ENCODE data around the gene ABCF2. TPM values are rescaled to one million over a fixed set of nuclear protein-coding genes. Genes with fewer than 3 reads are reported as not detected.
A peak's percentile ranks its signal among the peaks of the same experiment; 100 is the strongest.

ABCF2 gene
- total and polyA plus RNA-seq, 10 of the 15 experiments (the other 5 are each of a cell fraction or from before 2014, with no cell fraction given), result 29.3 to 76.3 (median 57.1) TPM

DNA sequence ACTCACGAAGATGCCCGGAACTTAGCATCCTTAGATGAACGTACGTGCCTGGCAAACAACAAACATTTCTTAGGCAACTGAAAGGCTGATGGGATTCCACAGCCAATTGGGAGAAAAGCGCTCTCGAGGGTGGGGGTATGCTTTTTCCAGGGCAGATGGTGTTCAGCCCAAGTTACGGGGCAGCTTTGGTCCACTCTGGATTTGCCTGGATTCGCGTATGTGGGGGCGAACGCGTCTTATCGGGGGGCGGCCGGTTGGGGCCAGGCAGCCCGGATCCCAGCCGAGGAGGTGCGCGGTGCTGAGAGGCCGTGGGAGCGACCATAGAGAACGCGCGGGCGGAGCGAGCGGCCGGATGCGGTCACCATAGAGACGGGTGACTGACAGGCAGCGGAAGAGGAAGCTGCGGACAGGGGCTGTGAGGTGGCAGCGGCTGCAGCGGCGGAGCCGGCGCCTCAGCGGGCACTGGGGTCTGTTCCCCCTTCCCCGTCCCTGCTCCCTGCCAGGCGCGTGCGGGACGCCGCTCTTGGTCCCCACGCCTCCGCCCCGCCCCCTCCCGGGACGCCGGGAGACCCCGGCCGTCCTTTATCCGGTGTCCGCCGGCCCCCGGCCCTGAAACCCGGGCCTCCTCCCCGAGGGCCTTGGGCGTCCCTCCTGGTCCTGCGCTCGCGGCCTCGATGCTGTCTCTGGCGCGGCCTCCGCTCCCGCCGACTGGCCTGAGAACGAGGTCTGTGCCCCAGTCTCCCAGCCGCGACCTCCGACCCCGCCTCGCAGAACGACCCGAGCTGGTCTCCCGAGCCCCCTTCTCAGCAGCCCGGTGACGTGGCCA lies 5.3 kb upstream of the ABCF2 start, which contains the start of gene CHPF2 (continued):
- TF ChIP-seq NKRF (conservative IDR thresholded peaks at IDR 0.05), result peak; percentile 48; the same call in 1 of the 2 replicates
- TF ChIP-seq TCF12 (IDR thresholded peaks at IDR 0.05; ENCODE audit: low read depth, low read length), result peak; percentile 48; the same call in 1 of the 2 replicates
- peak; percentile 23 for TF ChIP-seq RELA (IDR thresholded peaks at IDR 0.05; ENCODE audit: borderline replicate concordance, partially characterized antibody)
- TF ChIP-seq, protein P1, sequence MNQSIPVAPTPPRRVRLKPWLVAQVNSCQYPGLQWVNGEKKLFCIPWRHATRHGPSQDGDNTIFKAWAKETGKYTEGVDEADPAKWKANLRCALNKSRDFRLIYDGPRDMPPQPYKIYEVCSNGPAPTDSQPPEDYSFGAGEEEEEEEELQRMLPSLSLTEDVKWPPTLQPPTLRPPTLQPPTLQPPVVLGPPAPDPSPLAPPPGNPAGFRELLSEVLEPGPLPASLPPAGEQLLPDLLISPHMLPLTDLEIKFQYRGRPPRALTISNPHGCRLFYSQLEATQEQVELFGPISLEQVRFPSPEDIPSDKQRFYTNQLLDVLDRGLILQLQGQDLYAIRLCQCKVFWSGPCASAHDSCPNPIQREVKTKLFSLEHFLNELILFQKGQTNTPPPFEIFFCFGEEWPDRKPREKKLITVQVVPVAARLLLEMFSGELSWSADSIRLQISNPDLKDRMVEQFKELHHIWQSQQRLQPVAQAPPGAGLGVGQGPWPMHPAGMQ (IDR thresholded peaks at IDR 0.05; ENCODE audit: borderline replicate concordance), result no peak
- TF ChIP-seq MYB (IDR thresholded peaks at IDR 0.05; ENCODE audit: borderline replicate concordance, low read depth, low read length), result no peak
- peak; percentile 89 for TF ChIP-seq POLR2AphosphoS5 (IDR thresholded peaks at IDR 0.05; ENCODE audit: low read length)
- no peak for TF ChIP-seq CHD1 (IDR thresholded peaks at IDR 0.05; ENCODE audit: low read depth, low read length)
- TF ChIP-seq MEF2B (IDR thresholded peaks at IDR 0.05; ENCODE audit: partially characterized antibody, poor library complexity, severe bottlenecking), result peak; percentile 6
- TF ChIP-seq SRF (IDR thresholded peaks at IDR 0.05; ENCODE audit: low read depth in 2 of 2, low read length in 2 of 2), result no peak
- TF ChIP-seq MTA3 (IDR thresholded peaks at IDR 0.05; ENCODE audit: borderline replicate concordance, low read length), result no peak
- peak; percentile 43 for TF ChIP-seq MAX (IDR thresholded peaks at IDR 0.05; ENCODE audit: low read depth, low read length)
- TF ChIP-seq SUPT20H (IDR thresholded peaks at IDR 0.05; ENCODE audit: borderline replicate concordance, control insufficient read depth, low read depth, low read length), result no peak
- TF ChIP-seq CBFB (IDR thresholded peaks at IDR 0.05; ENCODE audit: low read depth), result peak; percentile 62; the same call in 1 of the 2 replicates
- TF ChIP-seq STAT1 (conservative IDR thresholded peaks at IDR 0.05), result 0 out of 2 replicates have a peak, but pooled peaks have one; percentile 18
- TF ChIP-seq, protein P2, sequence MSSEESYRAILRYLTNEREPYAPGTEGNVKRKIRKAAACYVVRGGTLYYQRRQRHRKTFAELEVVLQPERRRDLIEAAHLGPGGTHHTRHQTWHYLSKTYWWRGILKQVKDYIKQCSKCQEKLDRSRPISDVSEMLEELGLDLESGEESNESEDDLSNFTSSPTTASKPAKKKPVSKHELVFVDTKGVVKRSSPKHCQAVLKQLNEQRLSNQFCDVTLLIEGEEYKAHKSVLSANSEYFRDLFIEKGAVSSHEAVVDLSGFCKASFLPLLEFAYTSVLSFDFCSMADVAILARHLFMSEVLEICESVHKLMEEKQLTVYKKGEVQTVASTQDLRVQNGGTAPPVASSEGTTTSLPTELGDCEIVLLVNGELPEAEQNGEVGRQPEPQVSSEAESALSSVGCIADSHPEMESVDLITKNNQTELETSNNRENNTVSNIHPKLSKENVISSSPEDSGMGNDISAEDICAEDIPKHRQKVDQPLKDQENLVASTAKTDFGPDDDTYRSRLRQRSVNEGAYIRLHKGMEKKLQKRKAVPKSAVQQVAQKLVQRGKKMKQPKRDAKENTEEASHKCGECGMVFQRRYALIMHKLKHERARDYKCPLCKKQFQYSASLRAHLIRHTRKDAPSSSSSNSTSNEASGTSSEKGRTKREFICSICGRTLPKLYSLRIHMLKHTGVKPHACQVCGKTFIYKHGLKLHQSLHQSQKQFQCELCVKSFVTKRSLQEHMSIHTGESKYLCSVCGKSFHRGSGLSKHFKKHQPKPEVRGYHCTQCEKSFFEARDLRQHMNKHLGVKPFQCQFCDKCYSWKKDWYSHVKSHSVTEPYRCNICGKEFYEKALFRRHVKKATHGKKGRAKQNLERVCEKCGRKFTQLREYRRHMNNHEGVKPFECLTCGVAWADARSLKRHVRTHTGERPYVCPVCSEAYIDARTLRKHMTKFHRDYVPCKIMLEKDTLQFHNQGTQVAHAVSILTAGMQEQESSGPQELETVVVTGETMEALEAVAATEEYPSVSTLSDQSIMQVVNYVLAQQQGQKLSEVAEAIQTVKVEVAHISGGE (CRISPR knock-in tag; IDR thresholded peaks at IDR 0.05), result no peak
- TF ChIP-seq PAX5 (IDR thresholded peaks at IDR 0.05; ENCODE audit: borderline replicate concordance, low read depth, low read length), result 0 out of 2 replicates have a peak, but pooled peaks have one; percentile 36
- peak; percentile 32; the same call in 1 of the 2 replicates for TF ChIP-seq LARP7 (IDR thresholded peaks at IDR 0.05)
- no peak for TF ChIP-seq EP300 (IDR thresholded peaks at IDR 0.05; ENCODE audit: borderline replicate concordance in 1 of 2, control insufficient read depth in 1 of 2, low read depth in 2 of 2, low read length in 2 of 2)
- TF ChIP-seq HDGF (IDR thresholded peaks at IDR 0.05), result peak; percentile 78; the same call in 1 of the 2 replicates
- TF ChIP-seq POU2F2 (IDR thresholded peaks at IDR 0.05; ENCODE audit: borderline replicate concordance, low read depth, low read length), result peak; percentile 72; the same call in 2 of the 3 replicates
- peak; percentile 43; the same call in 1 of the 2 replicates for TF ChIP-seq CREB1 (IDR thresholded peaks at IDR 0.05; ENCODE audit: low read depth)
- peak; percentile 42; the same call in 1 of the 2 replicates for TF ChIP-seq RB1 (IDR thresholded peaks at IDR 0.05; ENCODE audit: borderline replicate concordance)
